ENCODE measurements around the gene DNAJC12.
A peak's percentile ranks its signal among the peaks of the same experiment; 100 is the strongest.
"Not testable (repeated sequence)": the region's sequence is repeated elsewhere in the genome, so short reads cannot be mapped to it uniquely, and the experiment has no call there.

Gene DNAJC12

DNA sequence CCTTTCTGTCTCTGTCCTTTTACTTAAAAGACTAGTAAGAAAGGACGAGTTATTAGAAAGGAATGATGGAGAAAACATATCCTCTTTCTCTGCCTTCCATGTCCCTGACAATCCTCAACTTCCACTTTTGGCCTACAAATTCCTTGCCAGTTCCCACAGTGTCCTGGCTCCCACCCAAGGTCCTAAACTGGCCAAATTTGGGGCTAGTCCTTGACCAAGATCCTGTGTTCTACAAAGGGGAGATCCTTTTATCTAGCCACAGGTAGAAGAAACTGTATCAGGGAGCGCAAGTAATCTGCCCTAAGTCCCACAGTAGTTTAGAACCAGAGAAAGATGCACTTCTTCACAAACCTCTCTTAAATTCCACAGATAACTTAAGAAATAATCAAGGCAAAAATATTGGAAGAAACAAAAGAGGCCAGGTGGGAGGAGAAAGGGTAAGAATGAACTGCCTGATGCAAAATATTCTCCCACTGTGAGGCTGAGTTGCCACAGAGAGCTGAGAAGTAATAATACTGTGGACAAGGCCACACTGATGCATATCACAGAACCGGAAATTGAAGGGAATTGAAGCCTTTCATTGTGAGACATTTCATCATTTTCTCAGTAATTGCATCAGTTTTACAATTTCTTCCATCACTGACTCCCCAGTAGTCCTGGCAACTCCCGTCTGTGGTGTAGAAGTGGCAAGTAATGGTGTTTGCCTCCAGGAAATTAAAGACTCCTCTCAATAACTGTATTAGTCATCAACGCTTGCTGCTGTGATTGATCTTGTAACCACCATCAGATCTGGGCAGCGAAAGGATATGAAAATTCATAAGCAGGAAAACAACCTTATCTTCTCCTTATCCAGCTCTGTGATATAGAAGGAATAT lies 47.2 kb downstream of the DNAJC12 start:
- peak; percentile 12 for DNase-seq

DNA sequence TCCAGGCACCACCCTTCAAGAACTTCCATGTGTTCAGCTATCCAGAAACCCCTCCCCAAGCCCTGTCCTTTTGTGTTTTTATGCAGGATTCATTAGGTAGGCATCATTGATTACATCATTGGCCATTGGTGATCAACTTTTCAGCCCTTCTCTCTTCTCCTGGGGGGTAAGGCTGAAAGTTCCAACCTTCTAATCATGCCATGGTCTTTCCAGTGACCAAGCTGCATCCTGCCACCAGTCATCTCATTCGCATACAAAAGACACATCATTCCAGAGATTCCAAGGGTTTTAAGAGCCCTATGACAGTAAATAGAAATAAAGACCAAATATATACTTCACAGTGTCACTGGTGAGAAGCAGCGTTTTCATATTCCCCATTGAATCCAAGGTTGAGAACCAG lies 48.2 kb downstream of the DNAJC12 start:
- DNase-seq = no peak

DNA sequence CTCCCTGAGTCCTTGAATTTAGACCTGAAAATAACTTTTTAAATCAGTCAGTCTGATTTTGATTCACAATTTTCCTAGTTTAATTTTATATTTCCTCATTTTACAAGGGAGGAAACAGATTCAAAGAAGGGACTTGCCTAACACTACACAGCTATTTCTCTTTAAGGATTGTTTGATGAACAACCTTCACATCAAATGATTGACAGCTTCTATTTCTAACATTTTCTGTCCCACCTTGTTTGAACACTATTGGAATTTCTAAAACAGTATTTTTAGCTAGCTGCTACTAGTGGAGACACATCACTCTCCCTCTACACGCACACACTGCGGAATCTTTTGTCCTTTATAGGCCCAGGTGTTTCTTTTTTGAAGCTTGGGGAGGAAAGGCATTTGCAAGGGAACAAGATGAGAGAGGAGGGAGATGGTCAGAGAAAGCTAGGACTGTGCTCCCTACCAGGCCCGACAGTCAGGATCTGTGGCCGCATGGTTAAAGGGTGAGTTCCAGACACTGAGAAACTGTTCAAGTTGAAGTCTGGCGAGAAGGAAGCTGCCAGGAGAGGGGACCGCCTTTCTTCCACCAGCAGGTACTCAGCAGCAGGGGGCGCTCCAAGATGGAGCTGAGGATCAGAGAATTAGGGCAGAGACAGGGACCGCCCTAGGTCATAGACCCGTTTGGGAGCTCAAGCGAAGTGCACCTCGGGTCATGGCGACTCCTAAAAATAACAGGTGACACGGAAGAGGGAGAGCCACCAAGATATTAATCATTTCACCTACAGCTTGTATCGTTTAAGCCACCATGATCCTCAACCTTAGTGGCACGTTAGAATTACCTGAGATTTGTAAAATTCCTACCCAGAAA lies 49.7 kb downstream of the DNAJC12 start:
- DNase-seq = no peak

DNA sequence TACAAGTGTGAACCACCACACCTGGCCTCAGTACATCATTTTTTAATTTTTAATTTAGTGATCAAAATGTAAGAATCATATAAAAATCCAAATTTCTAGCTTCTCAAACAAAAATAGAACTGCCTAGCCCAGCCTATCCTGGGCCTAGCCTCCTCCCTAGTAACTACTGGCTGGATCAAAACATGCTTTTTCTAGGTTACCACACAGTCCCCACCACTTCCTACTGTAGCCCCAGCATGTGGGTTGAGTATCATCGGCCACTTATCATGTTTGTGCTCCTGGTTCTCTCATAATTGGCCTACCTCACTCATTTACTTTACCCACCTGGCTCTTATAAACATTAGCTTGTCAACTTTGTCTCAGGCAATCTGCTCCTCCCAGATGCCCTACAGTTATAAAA lies 52.9 kb downstream of the DNAJC12 start:
- no peak for DNase-seq

DNA sequence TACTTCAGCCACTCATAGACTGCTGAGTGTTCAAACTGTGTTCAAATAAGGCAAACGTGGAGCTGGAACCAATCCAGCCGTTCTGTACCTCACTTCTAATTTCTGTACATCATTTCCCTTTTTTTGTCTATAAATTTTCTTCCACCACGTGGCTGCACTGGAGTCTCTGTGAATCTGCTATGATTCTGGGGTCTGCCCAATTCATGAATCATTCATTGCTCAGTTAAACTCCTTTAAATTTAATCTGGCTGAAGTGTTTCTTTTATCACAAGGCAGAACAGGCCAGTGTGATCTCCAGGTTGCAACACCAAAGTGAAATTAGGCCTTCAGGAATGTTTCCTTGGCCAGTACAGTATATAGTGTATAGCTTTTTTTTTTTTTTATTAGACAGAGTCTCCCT lies 53.5 kb downstream of the DNAJC12 start:
- peak; percentile 35 for DNase-seq

DNA sequence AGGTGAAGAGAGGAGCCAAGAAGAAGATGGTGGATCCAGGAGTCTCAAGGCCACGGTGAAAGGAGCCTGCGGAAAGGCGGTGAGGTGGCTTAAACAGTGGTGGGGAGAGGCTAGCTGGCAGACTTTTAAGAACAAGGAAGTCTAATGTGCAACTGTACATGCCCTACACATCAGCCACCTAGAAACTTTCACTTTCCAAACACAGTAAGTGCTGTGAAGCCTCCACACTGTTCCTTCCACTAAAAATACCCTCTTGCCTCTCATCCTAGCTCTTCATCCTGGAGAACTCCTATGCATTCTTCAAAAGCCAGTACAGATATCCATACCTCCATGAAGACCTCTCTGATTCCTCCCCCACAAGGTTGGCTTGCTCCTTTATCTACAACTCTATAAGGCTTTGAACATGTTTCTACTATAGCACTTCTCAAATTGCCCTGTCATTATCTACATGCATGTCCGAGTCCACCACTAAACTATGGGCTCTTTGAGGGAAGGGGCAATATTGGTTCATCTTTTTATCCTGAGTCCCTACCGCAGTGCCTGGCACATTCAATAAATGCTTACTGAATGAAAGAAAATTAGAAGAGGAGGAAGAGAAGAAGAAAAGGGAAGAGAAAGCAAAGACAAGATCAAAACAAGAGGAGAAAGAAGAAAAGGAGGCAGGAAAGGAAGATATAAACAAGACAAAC lies 54.2 kb downstream of the DNAJC12 start:
- no peak for DNase-seq

DNA sequence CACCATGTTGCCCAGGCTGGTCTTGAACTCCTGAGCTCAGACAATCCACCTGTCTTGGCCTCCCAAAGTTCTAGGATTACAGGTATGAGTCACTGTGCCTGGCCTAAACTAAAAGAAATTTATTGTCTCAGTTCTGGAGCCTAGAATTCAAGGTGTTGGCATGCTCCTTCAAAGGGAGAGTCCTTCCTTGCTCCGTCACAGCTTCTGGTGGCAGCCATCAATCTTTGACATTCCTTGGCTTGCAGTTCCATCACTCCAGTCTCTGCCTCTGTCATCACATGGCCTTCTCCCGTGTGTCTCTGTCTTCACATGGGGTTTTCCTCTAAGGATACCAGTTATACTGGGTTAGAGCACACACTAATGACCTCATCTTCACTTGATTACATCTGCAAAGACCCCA lies 55.5 kb downstream of the DNAJC12 start:
- no peak for DNase-seq

DNA sequence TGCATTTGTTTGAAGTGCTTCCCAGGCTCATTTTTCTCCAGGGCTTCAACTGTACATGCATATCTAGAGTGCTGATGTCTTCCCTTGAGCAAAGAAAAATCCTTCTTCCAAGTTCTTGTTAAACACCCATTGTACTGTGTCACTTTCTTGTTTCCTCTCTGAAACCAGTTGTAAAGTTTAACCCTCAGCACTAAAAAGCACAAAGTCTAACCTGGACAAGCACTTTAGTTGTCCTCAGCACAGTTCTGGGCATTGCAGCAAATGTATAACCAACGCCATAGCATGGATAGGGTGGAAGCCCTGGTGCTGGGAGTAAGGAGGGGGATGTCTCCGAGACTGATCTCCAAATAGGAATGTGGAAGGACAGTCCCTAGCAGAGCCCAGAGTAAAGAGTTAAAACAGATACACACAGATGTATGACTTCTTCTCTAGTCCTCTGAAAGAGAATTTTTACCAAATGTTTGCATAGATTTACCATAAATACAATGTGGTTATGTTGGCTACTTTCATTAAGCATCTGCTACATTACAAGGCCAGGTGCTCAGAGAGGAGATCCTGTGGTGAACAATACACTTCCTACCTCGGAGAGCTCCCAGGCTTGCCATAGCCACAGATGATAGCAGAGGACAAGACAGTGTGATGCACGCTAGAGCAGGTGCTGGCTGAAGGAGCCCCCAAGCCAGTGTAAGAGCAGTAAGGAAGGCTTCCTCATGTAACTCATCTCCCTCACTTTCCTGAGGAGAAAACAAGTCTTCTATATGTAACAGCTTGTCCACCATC lies 57.0 kb downstream of the DNAJC12 start:
- DNase-seq = no peak

DNA sequence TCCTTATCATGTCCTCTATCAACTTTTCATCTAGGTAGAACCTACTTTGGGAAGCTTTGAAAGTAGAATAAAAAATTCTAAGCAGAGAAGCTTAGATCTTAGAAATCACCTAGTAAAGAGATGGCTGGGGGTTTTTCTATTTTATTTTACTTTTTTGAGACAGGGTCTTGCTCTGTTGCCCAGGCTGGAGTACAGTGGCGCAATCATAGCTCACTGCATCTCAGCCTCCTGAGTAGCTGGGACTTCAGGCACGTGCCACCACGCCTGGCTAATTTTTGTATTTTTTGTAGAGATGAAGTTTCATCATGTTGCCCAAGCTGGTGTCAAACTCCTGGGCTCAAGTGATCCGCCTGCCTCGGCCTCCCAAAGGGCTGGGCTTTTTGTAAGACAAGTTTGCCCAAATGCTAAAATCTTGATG lies 57.8 kb downstream of the DNAJC12 start:
- DNase-seq = not testable (repeated sequence)

DNA sequence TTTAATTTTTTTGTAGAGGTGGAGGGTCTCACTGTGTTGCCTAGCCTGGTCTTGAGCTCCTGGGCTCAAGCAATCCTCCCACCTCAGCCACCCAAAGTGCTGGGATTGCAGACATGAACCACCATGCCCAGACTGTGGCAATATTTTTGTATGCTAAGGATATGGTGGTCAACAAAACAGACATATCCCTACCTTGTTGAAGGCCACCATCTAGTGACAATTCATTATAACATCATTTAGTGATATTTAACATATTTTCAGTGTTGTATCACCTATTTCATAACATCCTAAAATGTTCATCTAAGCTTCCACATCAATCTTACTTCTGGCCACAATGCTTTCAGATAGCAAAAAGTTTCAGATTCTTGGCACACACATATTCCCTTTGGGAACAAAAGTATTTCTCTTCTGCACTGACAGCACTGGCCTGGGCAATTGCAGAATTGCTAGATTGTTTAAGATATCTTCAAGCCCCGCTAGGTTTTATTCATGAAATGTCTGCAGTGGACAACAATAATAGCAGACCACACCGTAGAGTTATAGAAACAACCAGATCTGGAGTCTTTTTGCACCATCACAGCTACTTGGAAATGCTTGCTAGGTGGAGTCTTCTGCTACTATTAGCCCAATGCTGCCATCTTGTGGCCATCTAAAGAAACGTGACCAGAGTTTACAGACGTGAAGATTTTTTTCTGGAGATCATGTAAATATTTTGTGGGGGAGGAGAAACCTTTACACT lies 58.4 kb downstream of the DNAJC12 start:
- peak; percentile 32 for DNase-seq

DNA sequence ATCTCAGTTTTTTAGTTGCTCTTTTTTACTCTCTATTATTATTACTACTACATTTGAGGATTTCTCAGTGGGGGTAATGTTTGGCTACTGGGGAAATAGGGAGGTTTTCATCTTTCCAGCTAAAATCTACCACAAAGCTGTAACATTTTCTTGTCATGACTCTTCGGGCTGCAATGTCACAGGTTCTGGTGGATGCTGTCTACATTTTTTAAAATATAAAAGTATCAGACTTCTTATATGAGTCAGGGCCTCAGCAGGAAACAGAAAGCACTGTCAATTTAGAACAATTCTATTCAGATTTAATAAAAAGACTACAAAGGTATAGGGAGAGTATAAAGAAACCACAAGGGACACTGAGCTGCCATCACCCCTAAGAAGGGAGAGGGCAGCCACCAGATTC lies 61.6 kb downstream of the DNAJC12 start:
- DNase-seq = no peak

DNA sequence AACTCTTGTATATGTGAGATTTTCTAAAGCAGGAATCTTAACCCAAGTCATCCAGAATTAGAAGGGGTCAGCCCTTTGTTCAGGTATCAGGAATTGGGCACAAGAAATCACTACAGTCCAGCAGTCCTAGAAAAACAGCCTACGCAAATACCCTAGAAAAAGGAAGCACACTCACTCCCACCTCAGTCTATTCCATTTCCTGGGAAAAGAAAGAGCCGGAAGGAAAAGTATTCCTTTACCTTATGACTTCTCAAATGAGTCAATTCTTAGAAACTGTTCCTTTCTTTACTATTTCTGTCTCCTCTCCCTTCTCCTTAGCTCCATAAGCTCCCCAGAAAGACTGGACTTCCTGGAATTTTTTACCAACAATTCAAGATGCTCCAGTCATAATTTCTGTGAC lies 62.7 kb downstream of the DNAJC12 start:
- no peak for DNase-seq

DNA sequence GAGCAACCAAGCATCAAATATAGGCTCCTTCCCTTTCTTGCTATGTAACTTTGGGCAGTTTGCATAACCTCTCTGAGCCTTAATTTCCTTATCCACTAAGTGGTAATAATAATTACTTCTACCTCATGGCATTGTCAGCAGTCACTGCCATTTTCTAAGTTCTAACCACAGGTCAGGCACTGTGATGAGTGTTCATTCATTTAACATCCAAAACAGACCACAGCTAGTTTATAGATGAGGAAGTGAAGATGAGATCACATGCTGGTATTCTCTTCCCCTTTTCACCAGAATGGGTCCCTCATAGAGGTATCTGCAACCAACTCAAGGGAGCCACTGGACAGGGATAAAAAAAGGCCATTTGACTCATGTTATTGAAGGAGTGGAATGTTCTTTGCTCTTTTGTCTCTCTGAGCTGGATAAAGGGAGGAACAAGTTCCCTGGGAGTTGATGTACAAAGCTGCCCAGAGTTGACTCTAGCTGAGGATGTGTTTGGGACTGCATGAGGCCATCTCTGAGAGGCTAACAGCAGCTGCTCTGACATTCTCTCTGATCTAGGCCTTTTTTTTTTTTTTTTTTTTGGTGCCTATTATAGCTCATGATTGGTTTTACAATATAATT lies 65.0 kb downstream of the DNAJC12 start:
- DNase-seq = no peak

DNA sequence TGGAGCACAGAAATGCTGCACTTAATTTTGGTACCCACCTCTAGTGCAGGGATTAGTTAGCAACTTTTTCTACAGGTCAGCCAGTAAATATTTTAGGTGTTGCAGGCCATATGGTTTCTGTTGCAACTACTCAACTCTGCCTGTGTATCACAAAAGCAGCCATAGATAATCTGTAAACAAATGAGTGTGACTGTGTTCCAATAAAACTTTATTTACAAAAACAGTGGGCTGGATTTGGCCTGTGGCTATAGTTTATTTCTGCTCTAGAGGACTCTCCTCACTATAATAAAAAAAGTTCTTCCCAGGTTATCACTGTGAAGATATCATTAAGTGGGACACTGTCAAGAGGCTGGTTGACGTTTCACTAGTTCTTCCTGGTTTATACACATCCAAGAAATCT lies 65.8 kb downstream of the DNAJC12 start:
- DNase-seq = no peak

DNA sequence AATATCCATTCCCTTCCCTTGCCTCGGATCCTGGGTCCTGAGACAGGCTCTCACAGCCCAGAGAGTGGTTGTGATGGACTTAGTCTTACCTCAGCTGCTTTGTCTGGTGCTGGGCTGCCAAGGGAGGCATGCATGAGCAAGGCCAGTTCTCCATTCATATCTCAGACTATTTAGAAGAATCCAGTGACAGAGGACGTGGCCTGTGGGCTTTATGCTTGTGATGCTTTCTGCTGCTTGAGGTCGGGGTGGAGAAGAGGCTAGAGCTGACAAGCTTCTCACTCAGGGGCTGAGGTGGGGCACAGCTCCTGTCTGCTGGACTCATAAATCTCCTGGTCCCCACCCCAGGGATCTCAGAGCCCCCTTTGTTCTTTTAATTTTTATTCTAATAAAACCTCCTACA lies 66.8 kb downstream of the DNAJC12 start:
- no peak for DNase-seq

DNA sequence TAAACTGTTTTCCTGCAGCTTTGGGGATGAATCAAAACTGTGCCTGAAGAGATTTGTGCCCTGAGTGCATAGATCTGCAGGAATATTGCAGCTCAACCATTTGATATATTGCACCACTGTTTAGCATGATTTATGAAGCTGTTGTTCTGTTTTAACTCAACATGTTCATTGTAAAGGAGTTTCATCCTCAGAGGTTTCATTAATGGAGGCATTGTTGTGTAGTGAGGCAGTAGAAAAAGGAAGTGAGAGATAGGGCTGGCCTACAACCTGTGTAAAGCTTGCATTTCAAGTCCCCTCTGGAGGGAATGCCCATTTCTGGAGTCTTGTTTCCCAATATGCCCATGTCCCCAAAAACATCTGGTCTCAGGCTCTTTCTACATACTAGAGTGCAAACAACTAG lies 67.5 kb downstream of the DNAJC12 start:
- no peak for DNase-seq

DNA sequence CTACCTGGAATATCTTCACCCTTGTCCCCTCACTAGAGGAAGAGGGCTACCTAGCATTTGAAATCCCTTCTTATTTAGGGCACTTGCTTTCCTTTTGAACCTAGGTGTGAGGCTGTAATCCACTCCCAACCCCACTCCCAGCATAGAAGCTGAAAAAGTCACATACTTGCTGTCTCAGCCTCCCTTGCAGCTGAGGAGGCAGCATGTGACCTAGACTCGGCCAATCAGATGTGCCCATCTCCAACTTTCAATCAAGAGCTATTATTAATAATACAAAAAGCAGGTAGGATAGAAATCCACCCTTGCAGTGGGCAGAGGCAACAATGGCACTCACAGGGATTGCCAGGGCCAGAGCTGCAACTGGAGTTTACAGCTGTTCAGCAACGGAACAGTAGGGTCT lies 70.7 kb downstream of the DNAJC12 start:
- no peak for DNase-seq

DNA sequence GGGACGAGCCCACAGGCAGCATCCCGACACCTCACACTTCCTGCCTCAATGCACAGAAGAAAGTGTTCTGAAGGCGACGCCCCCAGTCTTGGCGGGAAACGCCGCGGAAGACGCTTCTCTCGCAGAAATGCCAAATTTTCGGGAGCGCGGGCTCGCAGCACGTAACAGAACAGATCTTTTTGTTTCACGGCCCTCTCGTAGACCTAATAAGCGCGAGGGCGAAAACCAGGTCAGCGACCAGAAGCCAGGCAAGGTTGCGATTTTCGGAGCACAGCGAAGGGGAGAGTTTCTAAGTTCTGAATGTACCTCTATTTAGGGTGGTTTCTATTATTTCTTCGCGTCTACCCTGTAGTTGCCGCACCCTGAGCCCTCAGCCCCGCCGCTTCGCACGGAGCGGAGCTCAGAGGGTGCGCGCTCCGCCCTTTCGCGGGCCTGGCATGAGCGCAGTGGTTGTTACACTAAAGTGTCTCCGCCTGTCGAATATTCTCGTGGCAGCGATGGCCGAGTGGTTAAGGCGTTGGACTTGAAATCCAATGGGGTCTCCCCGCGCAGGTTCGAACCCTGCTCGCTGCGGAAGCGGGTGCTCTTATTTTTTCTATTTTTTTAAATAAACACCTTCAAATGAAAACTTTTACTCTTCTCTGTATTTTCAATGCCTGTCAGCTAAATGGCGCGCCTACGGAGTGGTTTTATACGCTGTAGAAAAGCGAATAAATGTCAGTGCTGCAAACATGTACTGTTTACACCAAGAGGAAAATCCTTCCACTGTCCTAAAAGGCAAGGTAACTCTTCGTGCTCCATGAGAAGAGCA lies 73.8 kb downstream of the DNAJC12 start:
- DNase-seq = peak; percentile 79

DNA sequence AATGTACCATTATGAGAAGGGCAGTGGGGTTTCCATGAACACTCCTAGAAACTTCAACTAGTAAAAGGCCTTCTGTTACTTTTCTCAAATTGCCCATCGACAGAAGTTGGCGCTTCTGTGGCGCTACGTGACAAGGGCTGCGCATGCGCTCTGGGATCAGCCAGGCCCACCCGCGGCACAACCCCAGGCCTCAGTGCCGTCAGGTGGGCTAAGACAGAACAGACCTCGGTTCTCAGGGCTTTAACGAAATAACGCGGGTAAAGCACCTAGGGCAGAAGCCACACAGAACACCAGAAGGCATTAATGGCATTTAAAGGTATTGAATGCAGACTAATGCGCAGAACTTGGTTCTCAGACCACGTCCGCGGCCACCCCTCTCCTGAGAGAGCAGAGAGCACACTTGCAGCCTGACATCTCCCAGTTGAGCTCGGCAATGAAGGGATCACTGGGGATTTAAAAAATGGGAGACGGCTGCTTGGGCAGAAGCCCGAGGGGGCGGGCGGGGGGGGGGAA lies 74.4 kb downstream of the DNAJC12 start:
- DNase-seq = peak; percentile 12

DNA sequence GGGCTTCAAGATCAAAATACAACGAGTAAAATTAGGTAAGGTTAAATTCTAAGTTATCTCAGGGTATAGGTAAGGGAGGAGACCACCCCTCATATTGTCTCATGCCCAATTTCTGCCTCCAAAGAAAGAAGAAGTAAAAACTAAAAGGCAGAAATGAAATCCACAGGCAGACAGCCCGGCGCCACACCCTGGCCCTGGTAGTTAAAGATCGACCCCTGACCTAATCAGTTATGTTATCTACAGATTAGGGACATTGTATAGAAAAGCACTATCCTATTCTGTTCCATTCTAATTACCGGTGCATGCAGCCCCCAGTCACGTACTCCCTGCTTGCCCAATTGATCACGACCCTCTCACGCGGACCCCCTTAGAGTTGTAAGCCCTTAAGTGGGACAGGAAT lies 75.4 kb downstream of the DNAJC12 start:
- DNase-seq = not testable (repeated sequence)
